ENCODE data around the gene FOXC1.

GRCh38 chr6:1625794-1626435, 16.2 kb downstream of the FOXC1 start:
- TF ChIP-seq, protein P1, sequence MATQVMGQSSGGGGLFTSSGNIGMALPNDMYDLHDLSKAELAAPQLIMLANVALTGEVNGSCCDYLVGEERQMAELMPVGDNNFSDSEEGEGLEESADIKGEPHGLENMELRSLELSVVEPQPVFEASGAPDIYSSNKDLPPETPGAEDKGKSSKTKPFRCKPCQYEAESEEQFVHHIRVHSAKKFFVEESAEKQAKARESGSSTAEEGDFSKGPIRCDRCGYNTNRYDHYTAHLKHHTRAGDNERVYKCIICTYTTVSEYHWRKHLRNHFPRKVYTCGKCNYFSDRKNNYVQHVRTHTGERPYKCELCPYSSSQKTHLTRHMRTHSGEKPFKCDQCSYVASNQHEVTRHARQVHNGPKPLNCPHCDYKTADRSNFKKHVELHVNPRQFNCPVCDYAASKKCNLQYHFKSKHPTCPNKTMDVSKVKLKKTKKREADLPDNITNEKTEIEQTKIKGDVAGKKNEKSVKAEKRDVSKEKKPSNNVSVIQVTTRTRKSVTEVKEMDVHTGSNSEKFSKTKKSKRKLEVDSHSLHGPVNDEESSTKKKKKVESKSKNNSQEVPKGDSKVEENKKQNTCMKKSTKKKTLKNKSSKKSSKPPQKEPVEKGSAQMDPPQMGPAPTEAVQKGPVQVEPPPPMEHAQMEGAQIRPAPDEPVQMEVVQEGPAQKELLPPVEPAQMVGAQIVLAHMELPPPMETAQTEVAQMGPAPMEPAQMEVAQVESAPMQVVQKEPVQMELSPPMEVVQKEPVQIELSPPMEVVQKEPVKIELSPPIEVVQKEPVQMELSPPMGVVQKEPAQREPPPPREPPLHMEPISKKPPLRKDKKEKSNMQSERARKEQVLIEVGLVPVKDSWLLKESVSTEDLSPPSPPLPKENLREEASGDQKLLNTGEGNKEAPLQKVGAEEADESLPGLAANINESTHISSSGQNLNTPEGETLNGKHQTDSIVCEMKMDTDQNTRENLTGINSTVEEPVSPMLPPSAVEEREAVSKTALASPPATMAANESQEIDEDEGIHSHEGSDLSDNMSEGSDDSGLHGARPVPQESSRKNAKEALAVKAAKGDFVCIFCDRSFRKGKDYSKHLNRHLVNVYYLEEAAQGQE (IDR thresholded peaks at IDR 0.05; ENCODE audit: insufficient replicate concordance, low read depth) = no peak
- TF ChIP-seq CTCF (IDR thresholded peaks at IDR 0.05; ENCODE audit: insufficient read depth, low read length) (no peak), POLR2AphosphoS5 (IDR thresholded peaks at IDR 0.05; ENCODE audit: low read depth) (no peak), GABPA (IDR thresholded peaks at IDR 0.05; ENCODE audit: low read depth) (no peak)
